ENCODE results near the gene PCNX1.
A peak's percentile ranks its signal among the peaks of the same experiment; 100 is the strongest.

The PCNX1 gene

GRCh38 chr14:70888681-70889175 is 18.5 kb upstream of the PCNX1 start:
- no peak for DNase-seq (ENCODE audit: low read depth in 2 of 2)

DNA sequence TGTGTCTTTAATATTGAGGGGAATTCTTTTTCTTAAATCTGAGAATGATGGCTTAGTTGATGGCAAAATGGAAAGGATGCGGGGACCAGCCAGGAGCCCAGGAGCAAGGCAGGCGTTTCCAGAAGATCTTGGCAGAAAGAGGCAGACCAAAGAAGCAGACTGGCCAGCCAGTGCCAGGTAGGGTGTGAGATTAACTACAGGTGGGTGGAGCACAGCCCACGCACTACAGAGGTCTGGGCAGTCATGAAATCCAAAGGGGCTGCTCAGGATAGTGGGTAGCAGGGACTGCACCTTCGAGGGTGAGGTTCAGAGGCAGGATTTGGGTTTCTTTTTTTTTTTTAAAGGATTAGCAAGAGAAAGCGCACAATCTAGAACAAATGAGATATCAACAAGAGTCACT is 17.7 kb upstream of the PCNX1 start:
- DNase-seq (ENCODE audit: low read depth in 2 of 2), result no peak

DNA sequence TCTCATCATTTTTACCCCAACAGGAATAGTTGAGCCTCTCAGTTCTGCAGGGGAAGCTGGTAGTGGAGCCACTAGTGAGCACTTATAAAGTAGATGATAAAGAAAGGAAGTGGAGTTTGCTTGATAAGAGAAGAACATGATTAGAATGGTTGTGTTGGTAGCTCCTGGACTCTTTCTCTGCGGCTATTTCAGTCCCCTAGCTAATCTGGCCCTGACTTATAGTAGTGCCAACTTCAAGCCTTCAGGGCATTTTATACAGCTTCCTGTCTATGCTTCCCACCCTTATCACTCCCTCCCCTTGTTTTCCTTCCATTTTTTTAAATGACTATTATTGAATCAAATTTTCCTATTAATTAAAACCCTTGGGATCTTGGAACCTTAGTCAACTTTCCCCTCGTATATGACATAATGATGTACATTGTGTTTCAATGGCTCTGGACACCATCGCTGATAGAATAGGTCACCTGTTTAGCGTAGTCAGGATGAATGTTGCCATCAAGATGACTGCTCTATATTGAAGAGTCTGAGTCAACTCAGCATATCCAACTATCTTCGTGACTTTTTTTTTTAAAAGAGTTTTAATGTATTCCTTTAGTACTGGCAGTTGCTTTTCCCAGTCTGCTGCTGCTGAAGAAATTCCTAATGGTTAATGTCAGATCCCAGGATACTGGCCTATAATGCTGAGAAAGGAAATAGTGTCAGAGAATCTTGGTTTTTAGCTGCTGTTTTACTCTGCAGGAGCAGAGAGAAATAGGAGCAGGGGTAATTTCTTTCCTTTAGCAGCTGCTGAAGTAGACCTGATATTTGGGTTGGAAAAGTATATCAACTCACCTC is 16.2 kb upstream of the PCNX1 start:
- no peak for DNase-seq (ENCODE audit: low read depth in 2 of 2)

DNA sequence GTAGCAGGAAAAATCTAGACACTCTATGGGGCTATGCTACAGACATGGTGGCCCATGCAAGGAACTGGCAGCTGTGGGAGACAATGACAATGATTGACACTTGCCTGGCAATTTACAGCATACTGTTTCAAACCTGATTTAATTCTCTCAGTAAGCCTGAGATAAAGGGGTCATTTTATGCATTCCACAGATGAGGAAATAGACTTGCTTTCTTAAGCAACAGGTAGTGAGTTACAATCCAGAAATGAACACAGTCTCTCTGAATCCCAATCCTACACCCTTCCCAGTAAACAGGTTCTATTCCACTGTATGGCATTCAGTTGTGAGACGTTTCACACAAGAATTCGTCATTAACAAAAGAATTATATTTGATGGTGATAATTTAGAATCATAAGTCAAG is 15.5 kb upstream of the PCNX1 start:
- DNase-seq (ENCODE audit: low read depth in 2 of 2), result no peak

GRCh38 chr14:70893062-70893845 is 14.0 kb upstream of the PCNX1 start:
- no peak for DNase-seq (ENCODE audit: low read depth in 2 of 2)

DNA sequence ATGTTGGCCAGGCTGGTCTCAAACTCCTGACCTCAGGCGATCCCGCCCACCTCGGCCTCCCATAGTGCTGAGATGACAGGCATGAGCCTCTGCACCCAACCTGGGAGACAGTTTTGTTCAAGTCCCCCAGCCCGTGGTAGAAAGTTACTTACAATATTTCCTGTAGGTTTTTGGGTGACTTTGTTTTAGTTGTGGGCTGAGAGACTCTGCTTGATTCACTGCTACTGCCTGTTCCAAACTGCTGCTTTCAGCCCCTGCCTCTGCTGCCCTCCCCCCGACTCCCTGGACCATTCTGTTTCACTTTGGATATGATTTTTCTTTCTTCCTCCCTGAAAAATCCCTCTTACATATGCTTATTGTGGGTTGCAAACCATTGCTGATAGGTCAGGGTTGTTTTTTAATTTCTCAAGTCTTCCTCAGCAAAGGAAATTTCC is 13.4 kb upstream of the PCNX1 start:
- DNase-seq (ENCODE audit: low read depth in 2 of 2), result no peak

- DNase-seq (ENCODE audit: low read depth in 2 of 2), result no peak
Measured at GRCh38 chr14:70894868-70895267, 12.4 kb upstream of the PCNX1 start.

- DNase-seq (ENCODE audit: low read depth in 2 of 2), result no peak
Measured at GRCh38 chr14:70896317-70896716, 10.9 kb upstream of the PCNX1 start.

DNA sequence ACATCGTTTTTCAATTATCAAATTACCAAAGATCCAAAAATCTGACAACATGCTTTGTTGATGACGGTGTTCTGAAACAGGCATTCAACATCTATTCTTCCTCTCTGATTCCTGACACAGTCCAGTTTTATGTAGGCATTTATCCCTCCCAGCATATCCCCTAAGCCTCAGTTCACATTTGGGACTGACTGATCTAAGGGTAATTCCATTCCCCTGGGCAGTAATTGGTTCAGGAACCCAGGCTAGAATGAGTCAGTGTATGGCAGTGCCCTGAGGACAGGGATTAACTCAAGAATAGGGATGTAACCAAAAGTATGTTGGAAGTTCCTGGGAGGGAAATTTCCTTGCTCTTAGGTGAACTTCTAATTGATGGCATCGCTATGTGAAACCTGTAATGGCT is 10.3 kb upstream of the PCNX1 start:
- DNase-seq (ENCODE audit: low read depth in 2 of 2), result no peak

GRCh38 chr14:70897464-70897863 is 9.8 kb upstream of the PCNX1 start:
- no peak for DNase-seq (ENCODE audit: low read depth in 2 of 2)

- no peak for DNase-seq (ENCODE audit: low read depth in 2 of 2)
Measured at GRCh38 chr14:70898111-70898745, 9.0 kb upstream of the PCNX1 start.

DNA sequence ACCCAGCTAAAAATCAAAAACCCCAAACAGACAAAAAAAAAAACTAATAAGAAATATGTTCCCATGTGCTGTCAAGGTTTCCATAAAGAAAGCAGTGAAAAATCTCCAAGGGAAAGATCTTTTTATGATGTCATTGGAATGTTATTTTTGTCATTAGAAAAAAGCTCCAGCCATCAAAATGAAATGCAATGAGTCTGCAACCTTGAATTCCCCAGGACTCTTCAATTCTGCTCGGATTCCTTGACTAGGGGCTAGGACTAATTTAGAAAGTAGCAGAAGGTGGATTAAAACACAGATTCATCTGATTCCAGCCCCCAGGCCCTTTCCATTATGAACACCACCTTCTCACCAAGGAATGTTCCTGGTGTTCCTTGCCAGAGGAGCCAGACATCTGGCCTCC is 6.0 kb upstream of the PCNX1 start:
- no peak for DNase-seq (ENCODE audit: low read depth in 2 of 2)

DNA sequence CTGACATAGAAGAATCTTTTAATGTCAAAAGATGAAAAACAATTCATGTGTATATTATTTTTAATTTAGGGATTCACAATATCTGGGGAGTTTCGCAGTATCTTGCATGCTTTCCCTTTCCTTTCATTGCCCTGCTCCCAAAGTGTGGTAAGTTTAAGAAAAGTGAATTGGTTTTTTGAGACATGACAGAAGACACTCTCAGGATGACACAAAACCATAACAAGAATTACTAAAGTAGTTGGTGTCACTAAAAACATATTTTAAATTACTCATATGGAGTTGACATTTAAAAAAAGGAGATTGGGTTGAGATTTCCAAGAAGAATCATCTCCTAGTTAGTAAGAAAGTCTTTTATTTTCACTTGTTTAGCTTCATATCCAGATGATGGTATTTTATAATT is 5.1 kb upstream of the PCNX1 start:
- DNase-seq (ENCODE audit: low read depth in 2 of 2), result no peak

- no peak for DNase-seq (ENCODE audit: low read depth in 2 of 2)
Measured at GRCh38 chr14:70904373-70904772, 2.9 kb upstream of the PCNX1 start.

- no peak for DNase-seq (ENCODE audit: low read depth in 2 of 2)
Measured at GRCh38 chr14:70905301-70905700, 2.0 kb upstream of the PCNX1 start.

- no peak for DNase-seq (ENCODE audit: low read depth in 2 of 2)
Measured at GRCh38 chr14:70906793-70907175, 475 bp upstream of the PCNX1 start.

DNA sequence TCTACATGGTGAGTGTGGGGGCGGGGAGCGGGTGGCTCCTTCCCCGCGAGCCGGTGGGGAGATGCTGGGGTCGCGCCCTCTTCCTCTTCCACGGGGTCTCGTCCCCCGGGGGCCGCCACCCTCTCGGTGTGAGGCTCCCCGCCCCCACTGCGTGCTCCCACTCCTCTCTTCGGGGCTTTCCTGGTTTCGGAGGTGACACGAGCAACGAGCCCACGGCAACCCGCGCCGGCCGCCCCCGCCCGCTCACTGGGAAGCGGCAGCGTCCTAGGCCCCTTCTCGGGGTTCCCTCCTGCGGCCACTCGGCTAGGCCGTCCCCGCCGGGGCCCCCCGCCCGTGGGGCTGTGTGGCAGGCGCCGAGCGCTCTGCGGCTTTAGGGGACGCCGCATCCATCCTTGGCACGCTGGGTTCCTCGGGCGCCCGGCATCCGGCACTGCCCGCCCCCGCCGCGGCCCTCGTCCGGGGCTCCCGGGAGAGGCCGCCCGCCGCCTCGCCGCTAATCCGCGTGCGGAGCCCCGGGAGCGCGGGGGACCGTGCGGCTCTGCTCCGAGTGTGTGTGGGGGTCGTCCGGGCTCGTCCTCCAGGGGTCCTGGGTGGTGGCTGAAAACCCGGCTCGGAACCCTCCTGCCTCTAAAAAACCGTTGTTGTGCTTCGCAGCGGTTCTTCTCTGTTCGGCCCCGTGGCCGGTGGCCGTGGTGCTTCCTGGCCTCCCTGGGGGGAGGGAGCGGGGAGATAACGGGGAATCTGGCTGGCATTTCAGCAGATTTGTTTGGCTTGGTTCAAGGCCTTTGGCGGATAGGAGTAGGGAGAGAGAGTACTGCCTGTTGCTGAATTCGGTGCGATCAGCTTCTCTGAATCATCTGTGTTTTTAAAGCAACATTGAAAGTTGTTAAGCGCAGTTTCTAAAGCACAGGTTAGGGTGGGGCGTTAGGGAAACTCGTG is 1.0 kb downstream of the PCNX1 start:
- DNase-seq (ENCODE audit: low read depth in 2 of 2), result peak; percentile 31 to 32

DNA sequence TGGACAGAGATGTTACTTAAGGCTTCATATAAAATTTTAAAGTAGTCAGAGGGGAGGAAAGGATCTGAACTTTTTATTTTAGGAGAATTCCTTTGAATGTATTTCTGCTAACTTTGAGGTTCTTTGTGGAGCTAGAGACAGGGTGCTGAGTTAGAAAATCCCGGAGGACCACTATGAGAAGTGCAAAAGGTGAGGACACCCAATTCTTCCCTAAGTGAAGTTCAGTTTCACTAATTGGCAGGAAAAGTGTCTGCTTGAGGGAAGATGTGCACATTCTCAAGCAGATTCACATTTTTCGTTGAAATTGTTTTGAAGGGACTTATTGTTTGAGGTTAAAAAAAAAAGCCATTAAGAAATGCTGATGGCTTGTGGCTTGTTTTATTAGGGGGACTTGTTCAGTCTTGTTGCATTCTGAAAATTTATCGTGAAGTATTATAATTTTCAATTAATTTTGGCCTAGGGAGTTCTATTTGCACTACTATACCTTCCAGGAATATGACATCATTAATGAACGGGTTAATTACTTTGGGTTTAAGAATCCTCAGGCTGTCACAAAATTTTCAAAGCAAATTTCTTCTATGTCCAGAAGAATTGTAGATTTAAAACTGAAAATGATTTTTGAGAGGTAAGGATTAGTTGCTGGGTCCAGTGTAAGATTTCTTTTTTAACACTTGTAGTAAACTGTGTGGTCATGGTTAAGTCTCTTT is 1.8 kb downstream of the PCNX1 start:
- no peak for DNase-seq (ENCODE audit: low read depth in 2 of 2)

- no peak for DNase-seq (ENCODE audit: low read depth in 2 of 2)
Measured at GRCh38 chr14:70909733-70910614, 2.7 kb downstream of the PCNX1 start.

DNA sequence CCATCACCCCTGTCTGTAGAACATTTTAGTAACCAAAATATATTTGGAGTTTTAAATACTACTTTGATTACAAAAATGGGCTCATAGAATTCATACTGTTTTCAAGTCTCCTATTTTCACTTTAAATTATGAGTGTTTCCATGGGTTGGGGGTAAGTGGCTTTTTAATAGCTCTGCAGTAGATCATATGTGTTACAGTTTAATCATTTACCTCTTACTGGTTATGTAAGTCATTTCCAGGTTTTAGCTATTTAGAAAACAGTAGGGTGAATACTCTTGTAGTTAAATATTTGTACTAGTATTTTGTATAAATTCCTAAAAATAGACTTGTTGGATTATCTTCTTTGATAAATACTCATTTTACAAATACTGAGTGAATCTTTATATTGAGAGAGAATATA is 8.2 kb downstream of the PCNX1 start:
- no peak for DNase-seq (ENCODE audit: low read depth in 2 of 2)

All from stimulated activated CD8-positive, alpha-beta memory T cell treated with anti-CD3 and anti-CD28 coated beads, Interleukin-7, amount 100 ng/mL, for 1 hour (primary cell).